Measurements from ENCODE around the gene SCUBE3. TPM values are rescaled to one million over a fixed set of nuclear protein-coding genes. Genes with fewer than 3 reads are reported as not detected.

The SCUBE3 gene
- total RNA-seq (2021; ENCODE audit: unreplicated experiment) (0.05 TPM), Bru-seq, nascent RNA (not detected), BruChase-seq, experiment 1, labeled RNA remaining after a 6-hour chase (not detected), BruChase-seq, experiment 2, labeled RNA remaining after a 2-hour chase (not detected)
- 0.02 and 0.04 TPM in 2 replicates for polyA plus RNA-seq (2012)
- long read RNA-seq, partial matches to known transcripts, result 0 of 4 reads
- long read RNA-seq, other reads (novel, unspliced or antisense), result 4 of 4 reads

GRCh38 chr6:35213824-35214756 lies at the start of gene SCUBE3:
SCUBE3 (plus strand) TSS chr6:35213956; CDS start chr6:35214419, 463 bp downstream.
- H3K9me2 ChIP-seq (ENCODE audit: insufficient read depth), result no peaks in the 10 kb centered on the region
- POLR2A ChIA-PET, result no interaction called here
- H3K4me1 ChIP-seq (ENCODE audit: control insufficient read depth in 1 of 2, insufficient read depth in 2 of 2, low read length in 2 of 2), result peaks cover 0 to 3% of the 10 kb centered on the region in 2 experiments; a peak in 2 of 4 replicates
- H2AFZ ChIP-seq (ENCODE audit: low read depth, low read length, poor library complexity, severe bottlenecking), result no peak within 1 kb of the TSS
- intact Hi-C loops (cut with micrococcal nuclease), result no loop called here
- DNase-seq (ENCODE audit: low read depth, low spot score) (no peak), ATAC-seq (no peak)
- no peak for TF ChIP-seq POLR2AphosphoS5 (IDR thresholded peaks at IDR 0.05; ENCODE audit: low read depth, low read length)
- no peak for TF ChIP-seq CEBPB (IDR thresholded peaks at IDR 0.05; ENCODE audit: low read depth)
- RAD21 ChIA-PET (ENCODE audit: low non-redundant PET in 1 of 2, low total read pairs in 2 of 2, uncharacterized antibody in 2 of 2, unreplicated experiment in 2 of 2), result no interaction called here
- H3K79me2 ChIP-seq (ENCODE audit: insufficient read depth, low read length), result no peaks in the 10 kb centered on the region
- peaks cover under 1% of the 10 kb centered on the region; the same call in 1 of the 2 replicates for H3K27me3 ChIP-seq (ENCODE audit: insufficient read depth, low read length)
- BruUV-seq (replicated peaks), result no TSS peak
- H3K27ac ChIP-seq (ENCODE audit: low read depth, low read length), result no peak within 1 kb of the TSS
- no peak within 1 kb of the TSS for H3K9ac ChIP-seq (ENCODE audit: low read length)
- no peaks in the 10 kb centered on the region for H3K9me3 ChIP-seq (ENCODE audit: control insufficient read depth in 1 of 2, insufficient read depth in 1 of 2, low read depth in 1 of 2, low read length in 2 of 2)
- H3K4me3 ChIP-seq (replicated peaks in 1 of 2; ENCODE audit: low read depth in 1 of 2, low read length in 2 of 2), result no peak within 1 kb of the TSS
- H3K4me2 ChIP-seq (ENCODE audit: low read length), result no peak within 1 kb of the TSS
- CTCF ChIA-PET, result no interaction called here
- no peaks in the 10 kb centered on the region for H3K36me3 ChIP-seq (ENCODE audit: control insufficient read depth in 1 of 2, insufficient read depth in 2 of 2, low read length in 2 of 2)
- no peaks in the 10 kb centered on the region for H4K20me1 ChIP-seq (ENCODE audit: insufficient read depth)

GRCh38 chr6:35164277-35164676 lies 49.5 kb upstream of the SCUBE3 start:
- TF ChIP-seq ZNF274 (IDR thresholded peaks at IDR 0.05; ENCODE audit: low read depth, low read length) (no peak), TCF7L2 (IDR thresholded peaks at IDR 0.05; ENCODE audit: borderline replicate concordance, extremely low read depth, insufficient read depth, insufficient read length) (no peak), ELF1 (IDR thresholded peaks at IDR 0.05; ENCODE audit: borderline replicate concordance, low read depth) (no peak), FOSL1 (IDR thresholded peaks at IDR 0.05; ENCODE audit: low read depth) (no peak), EZH2phosphoT487 (IDR thresholded peaks at IDR 0.05; ENCODE audit: borderline replicate concordance) (no peak)

More at GRCh38 chr6:35164277-35164676, 49.5 kb upstream of the SCUBE3 start:
- Histone ChIP-seq H3K4me2 (ENCODE audit: low read length) (no peak overlapping the region), H3K27me3 (ENCODE audit: insufficient read depth, low read length) (no peaks in the 10 kb centered on the region), H3K9me2 (ENCODE audit: insufficient read depth) (no peaks in the 10 kb centered on the region), H3K4me1 (ENCODE audit: control insufficient read depth in 1 of 2, insufficient read depth in 2 of 2, low read length in 2 of 2) (no peaks in the 10 kb centered on the region), H3K27ac (ENCODE audit: low read depth, low read length) (no peak overlapping the region), H3K9ac (ENCODE audit: low read length) (no peak overlapping the region), H3K36me3 (ENCODE audit: control insufficient read depth in 1 of 2, insufficient read depth in 2 of 2, low read length in 2 of 2) (no peaks in the 10 kb centered on the region), H3K9me3 (ENCODE audit: control insufficient read depth in 1 of 2, insufficient read depth in 1 of 2, low read depth in 1 of 2, low read length in 2 of 2) (no peaks in the 10 kb centered on the region), H2AFZ (ENCODE audit: low read depth, low read length, poor library complexity, severe bottlenecking) (no peak overlapping the region), H4K20me1 (ENCODE audit: insufficient read depth) (no peaks in the 10 kb centered on the region), H3K4me3 (replicated peaks in 1 of 2; ENCODE audit: low read depth in 1 of 2, low read length in 2 of 2) (no peak overlapping the region), H3K79me2 (ENCODE audit: insufficient read depth, low read length) (no peaks in the 10 kb centered on the region)
- intact Hi-C loops (cut with micrococcal nuclease), result no loop called here
- CTCF ChIA-PET, result no interaction called here
- POLR2A ChIA-PET, result no interaction called here
- DNase-seq (ENCODE audit: low read depth, low spot score) (no peak), ATAC-seq (no peak)
- no TSS peak for BruUV-seq (replicated peaks)
- RAD21 ChIA-PET (ENCODE audit: low non-redundant PET in 1 of 2, low total read pairs in 2 of 2, uncharacterized antibody in 2 of 2, unreplicated experiment in 2 of 2), result no interaction called here

Measured in HCT116 (cell line).